ENCODE measurements around the gene CELA3A. TPM values are rescaled to one million over a fixed set of nuclear protein-coding genes. Genes with fewer than 3 reads are reported as not detected.
A peak's percentile ranks its signal among the peaks of the same experiment; 100 is the strongest.

The CELA3A gene
- total and polyA plus RNA-seq, 10 of the 15 experiments (the other 5 are each of a cell fraction or from before 2014, with no cell fraction given), result 7.6 TPM; not detected in 9

DNA sequence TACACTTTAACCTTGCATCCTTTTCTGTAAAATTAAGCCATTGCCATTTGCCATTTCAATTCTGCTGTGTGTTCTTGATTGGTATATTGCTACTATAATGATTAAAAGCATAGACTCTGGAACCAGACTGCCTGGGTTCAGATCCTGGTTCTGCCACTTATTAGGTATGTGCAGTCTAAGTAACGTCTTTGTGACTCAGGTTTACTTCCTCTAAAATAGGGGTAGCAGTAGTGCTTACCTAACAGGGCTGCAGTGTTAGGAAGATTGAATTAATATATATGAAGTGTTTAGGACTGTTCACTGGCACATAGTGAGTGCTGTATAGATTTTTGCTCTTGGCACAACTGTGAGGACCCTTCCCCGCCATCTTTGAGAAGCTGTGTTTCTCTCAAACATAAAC, 55.5 kb downstream of the CELA3A start:
- no peaks in the 10 kb centered on the region for H3K9me3 ChIP-seq (replicated peaks; ENCODE audit: control insufficient read depth, insufficient read depth, low read length)
- peaks cover 4% of the 10 kb centered on the region for H3K4me1 ChIP-seq (ENCODE audit: control insufficient read depth, insufficient read depth, low read length)
- TF ChIP-seq CBX3 (IDR thresholded peaks at IDR 0.05; ENCODE audit: borderline replicate concordance, low read depth), result no peak
- TF ChIP-seq, protein P1, sequence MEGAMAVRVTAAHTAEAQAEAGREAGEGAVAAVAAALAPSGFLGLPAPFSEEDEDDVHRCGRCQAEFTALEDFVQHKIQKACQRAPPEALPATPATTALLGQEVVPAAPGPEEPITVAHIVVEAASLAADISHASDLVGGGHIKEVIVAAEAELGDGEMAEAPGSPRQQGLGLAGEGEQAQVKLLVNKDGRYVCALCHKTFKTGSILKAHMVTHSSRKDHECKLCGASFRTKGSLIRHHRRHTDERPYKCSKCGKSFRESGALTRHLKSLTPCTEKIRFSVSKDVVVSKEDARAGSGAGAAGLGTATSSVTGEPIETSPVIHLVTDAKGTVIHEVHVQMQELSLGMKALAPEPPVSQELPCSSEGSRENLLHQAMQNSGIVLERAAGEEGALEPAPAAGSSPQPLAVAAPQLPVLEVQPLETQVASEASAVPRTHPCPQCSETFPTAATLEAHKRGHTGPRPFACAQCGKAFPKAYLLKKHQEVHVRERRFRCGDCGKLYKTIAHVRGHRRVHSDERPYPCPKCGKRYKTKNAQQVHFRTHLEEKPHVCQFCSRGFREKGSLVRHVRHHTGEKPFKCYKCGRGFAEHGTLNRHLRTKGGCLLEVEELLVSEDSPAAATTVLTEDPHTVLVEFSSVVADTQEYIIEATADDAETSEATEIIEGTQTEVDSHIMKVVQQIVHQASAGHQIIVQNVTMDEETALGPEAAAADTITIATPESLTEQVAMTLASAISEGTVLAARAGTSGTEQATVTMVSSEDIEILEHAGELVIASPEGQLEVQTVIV (IDR thresholded peaks at IDR 0.05; ENCODE audit: borderline replicate concordance, partially characterized antibody), result no peak
- TF ChIP-seq ATF7 (IDR thresholded peaks at IDR 0.05; ENCODE audit: low read depth), result no peak
- no peak for TF ChIP-seq ESRRA (IDR thresholded peaks at IDR 0.05; ENCODE audit: low read length)
- no peak for TF ChIP-seq NR2C1 (IDR thresholded peaks at IDR 0.05)
- TF ChIP-seq CEBPB (IDR thresholded peaks at IDR 0.05; ENCODE audit: borderline replicate concordance in 1 of 2, low read depth in 2 of 2, low read length in 2 of 2), result no peak
- TF ChIP-seq MYB (IDR thresholded peaks at IDR 0.05; ENCODE audit: borderline replicate concordance, low read depth, low read length), result no peak
- TF ChIP-seq EED (IDR thresholded peaks at IDR 0.05; ENCODE audit: low read depth), result no peak
- TF ChIP-seq, protein P2, sequence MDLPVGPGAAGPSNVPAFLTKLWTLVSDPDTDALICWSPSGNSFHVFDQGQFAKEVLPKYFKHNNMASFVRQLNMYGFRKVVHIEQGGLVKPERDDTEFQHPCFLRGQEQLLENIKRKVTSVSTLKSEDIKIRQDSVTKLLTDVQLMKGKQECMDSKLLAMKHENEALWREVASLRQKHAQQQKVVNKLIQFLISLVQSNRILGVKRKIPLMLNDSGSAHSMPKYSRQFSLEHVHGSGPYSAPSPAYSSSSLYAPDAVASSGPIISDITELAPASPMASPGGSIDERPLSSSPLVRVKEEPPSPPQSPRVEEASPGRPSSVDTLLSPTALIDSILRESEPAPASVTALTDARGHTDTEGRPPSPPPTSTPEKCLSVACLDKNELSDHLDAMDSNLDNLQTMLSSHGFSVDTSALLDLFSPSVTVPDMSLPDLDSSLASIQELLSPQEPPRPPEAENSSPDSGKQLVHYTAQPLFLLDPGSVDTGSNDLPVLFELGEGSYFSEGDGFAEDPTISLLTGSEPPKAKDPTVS (IDR thresholded peaks at IDR 0.05; ENCODE audit: low read depth, low read length), result no peak
- no peak for TF ChIP-seq HCFC1 (IDR thresholded peaks at IDR 0.05; ENCODE audit: low read length)
- TF ChIP-seq ZNF24 (IDR thresholded peaks at IDR 0.05), result no peak
- TF ChIP-seq RAD21 (IDR thresholded peaks at IDR 0.05; ENCODE audit: insufficient read depth, low read depth, low read length), result no peak
- no peak for TF ChIP-seq MEF2A (IDR thresholded peaks at IDR 0.05; ENCODE audit: insufficient read depth, low read depth, low read length)
- TF ChIP-seq, protein P3, sequence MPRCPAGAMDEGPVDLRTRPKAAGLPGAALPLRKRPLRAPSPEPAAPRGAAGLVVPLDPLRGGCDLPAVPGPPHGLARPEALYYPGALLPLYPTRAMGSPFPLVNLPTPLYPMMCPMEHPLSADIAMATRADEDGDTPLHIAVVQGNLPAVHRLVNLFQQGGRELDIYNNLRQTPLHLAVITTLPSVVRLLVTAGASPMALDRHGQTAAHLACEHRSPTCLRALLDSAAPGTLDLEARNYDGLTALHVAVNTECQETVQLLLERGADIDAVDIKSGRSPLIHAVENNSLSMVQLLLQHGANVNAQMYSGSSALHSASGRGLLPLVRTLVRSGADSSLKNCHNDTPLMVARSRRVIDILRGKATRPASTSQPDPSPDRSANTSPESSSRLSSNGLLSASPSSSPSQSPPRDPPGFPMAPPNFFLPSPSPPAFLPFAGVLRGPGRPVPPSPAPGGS (IDR thresholded peaks at IDR 0.05; ENCODE audit: borderline replicate concordance, insufficient read depth, low read depth, low read length, poor library complexity, severe bottlenecking), result no peak
- TF ChIP-seq KDM1A (IDR thresholded peaks at IDR 0.05; ENCODE audit: borderline replicate concordance), result no peak
- TF ChIP-seq, protein P4, sequence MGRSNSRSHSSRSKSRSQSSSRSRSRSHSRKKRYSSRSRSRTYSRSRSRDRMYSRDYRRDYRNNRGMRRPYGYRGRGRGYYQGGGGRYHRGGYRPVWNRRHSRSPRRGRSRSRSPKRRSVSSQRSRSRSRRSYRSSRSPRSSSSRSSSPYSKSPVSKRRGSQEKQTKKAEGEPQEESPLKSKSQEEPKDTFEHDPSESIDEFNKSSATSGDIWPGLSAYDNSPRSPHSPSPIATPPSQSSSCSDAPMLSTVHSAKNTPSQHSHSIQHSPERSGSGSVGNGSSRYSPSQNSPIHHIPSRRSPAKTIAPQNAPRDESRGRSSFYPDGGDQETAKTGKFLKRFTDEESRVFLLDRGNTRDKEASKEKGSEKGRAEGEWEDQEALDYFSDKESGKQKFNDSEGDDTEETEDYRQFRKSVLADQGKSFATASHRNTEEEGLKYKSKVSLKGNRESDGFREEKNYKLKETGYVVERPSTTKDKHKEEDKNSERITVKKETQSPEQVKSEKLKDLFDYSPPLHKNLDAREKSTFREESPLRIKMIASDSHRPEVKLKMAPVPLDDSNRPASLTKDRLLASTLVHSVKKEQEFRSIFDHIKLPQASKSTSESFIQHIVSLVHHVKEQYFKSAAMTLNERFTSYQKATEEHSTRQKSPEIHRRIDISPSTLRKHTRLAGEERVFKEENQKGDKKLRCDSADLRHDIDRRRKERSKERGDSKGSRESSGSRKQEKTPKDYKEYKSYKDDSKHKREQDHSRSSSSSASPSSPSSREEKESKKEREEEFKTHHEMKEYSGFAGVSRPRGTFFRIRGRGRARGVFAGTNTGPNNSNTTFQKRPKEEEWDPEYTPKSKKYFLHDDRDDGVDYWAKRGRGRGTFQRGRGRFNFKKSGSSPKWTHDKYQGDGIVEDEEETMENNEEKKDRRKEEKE (IDR thresholded peaks at IDR 0.05), result no peak
- no peak for TF ChIP-seq CREB1 (IDR thresholded peaks at IDR 0.05; ENCODE audit: low read depth)
- peak overlapping the region; percentile 41 for H3K4me3 ChIP-seq
- intact Hi-C loops (cut with micrococcal nuclease; ENCODE audit: unreplicated experiment), result no loop called here
- ChIA-PET SMC1A (ENCODE audit: uncharacterized antibody, unreplicated experiment) (interaction anchor here (1.0 kb wide), 2 partner anchors 26 to 33 kb away, joined by 4 read pairs; no protein-coding TSS in a partner anchor), RAD21 (ENCODE audit: unreplicated experiment) (interaction anchor here (0.6 kb wide), 1 partner anchor 37 kb away, joined by 5 read pairs; no protein-coding TSS in a partner anchor), CTCF (interaction anchor here (12.9 kb wide), 1 partner anchor 34 kb away, joined by 107 read pairs; no protein-coding TSS in a partner anchor), POLR2A (interaction anchor here (0.9 to 1.0 kb wide), 2 partner anchors 24 to 33 kb away, joined by 3 to 5 read pairs; no protein-coding TSS in a partner anchor)
- no peaks in the 10 kb centered on the region for H3K27me3 ChIP-seq (replicated peaks in 1 of 2; ENCODE audit: control insufficient read depth in 2 of 2, insufficient read depth in 2 of 2, low read length in 1 of 2)
- in situ Hi-C loops (cut with MboI), result no loop called here
- peaks cover 0 to 10% of the 10 kb centered on the region in 2 experiments; a peak in 2 of 4 replicates for H3K36me3 ChIP-seq (ENCODE audit: control insufficient read depth in 2 of 2, insufficient read depth in 2 of 2, low read length in 1 of 2)
- DNase-seq (ENCODE audit: low read depth, low spot score), result no peak
- WGBS (ENCODE audit: insufficient coverage, insufficient replicate concordance, low lambda C conversion rate, missing lambda C conversion rate), result 52% methylated on average over 2 of the region's 2 CpGs
- peak; percentile 15 for ATAC-seq
- H3K27ac ChIP-seq (ENCODE audit: control insufficient read depth, insufficient read depth), result no peak overlapping the region
- H3K79me2 ChIP-seq (ENCODE audit: control insufficient read depth, insufficient read depth, low read length), result peaks cover 87% of the 10 kb centered on the region
- H4K20me1 ChIP-seq (ENCODE audit: control insufficient read depth, insufficient read depth), result peaks cover 12% of the 10 kb centered on the region; the same call in 1 of the 2 replicates
- BruUV-seq (replicated peaks), result no TSS peak
- no peak for FAIRE-seq
- H2AFZ ChIP-seq (ENCODE audit: control insufficient read depth, low read depth, low read length), result no peak overlapping the region
- H3K9ac ChIP-seq (ENCODE audit: control insufficient read depth, insufficient read depth, low read length), result no peak overlapping the region
- H3K4me2 ChIP-seq (ENCODE audit: control insufficient read depth, insufficient read depth), result peak overlapping the region; percentile 57

Data from GM12878 (cell line).